ENCODE measurements around the gene CSAG3. TPM values are rescaled to one million over a fixed set of nuclear protein-coding genes. Genes with fewer than 3 reads are reported as not detected.

Gene CSAG3
- total RNA-seq, 1 donor from 2014 or later: not detected

- no peak for TF ChIP-seq CTCF (IDR thresholded peaks at IDR 0.05)
- H3K9me3 ChIP-seq: no peaks in the 10 kb centered on the region
- H3K4me3 ChIP-seq: no peak overlapping the region
These were observed 39.9 kb downstream of the CSAG3 start for GRCh38 chrX:152798945-152799344.

GRCh38 chrX:152806035-152806434 lies 47.0 kb downstream of the CSAG3 start:
- intact Hi-C loops (cut with DNase I): no loop called here
- no peak overlapping the region for H3K4me3 ChIP-seq
- no peaks in the 10 kb centered on the region for H3K9me3 ChIP-seq
- no peak for DNase-seq (ENCODE audit: low spot score in 2 of 2)
- H3K27me3 ChIP-seq: no peaks in the 10 kb centered on the region
- no peak for TF ChIP-seq CTCF (IDR thresholded peaks at IDR 0.05)
- H3K4me1 ChIP-seq: no peaks in the 10 kb centered on the region
- H3K36me3 ChIP-seq: no peaks in the 10 kb centered on the region
- H3K27ac ChIP-seq: no peak overlapping the region

More at GRCh38 chrX:152798945-152799344, 39.9 kb downstream of the CSAG3 start:
- no peaks in the 10 kb centered on the region for H3K4me1 ChIP-seq
- no peaks in the 10 kb centered on the region for H3K27me3 ChIP-seq
- intact Hi-C loops (cut with DNase I): no loop called here
- no peaks in the 10 kb centered on the region for H3K36me3 ChIP-seq
- DNase-seq (ENCODE audit: low spot score in 2 of 2): no peak
- H3K27ac ChIP-seq: no peak overlapping the region

Other genes starting within 250 kb of the CSAG3 start
- not detected for gene GABRQ, start 121.3 kb upstream of the CSAG3 start, total RNA-seq
- not detected for gene MAGEA3, start 60.4 kb upstream of the CSAG3 start, total RNA-seq
- not detected for gene CSAG2, start 49.9 kb upstream of the CSAG3 start, total RNA-seq
- not detected for gene MAGEA2B, start 44.6 kb upstream of the CSAG3 start, total RNA-seq
- not detected for gene CSAG1, start 25.5 kb upstream of the CSAG3 start, total RNA-seq
- gene MAGEA12, start 25.5 kb upstream of the CSAG3 start, total RNA-seq: not detected
- not detected for gene MAGEA2, start 5.4 kb upstream of the CSAG3 start, total RNA-seq
- gene MAGEA6, start 10.5 kb downstream of the CSAG3 start, total RNA-seq: not detected
- 7.8 TPM for gene CETN2, start 71.5 kb downstream of the CSAG3 start, total RNA-seq
- 8.8 TPM for gene NSDHL, start 71.8 kb downstream of the CSAG3 start, total RNA-seq
- not detected for gene ZNF185, start 138.8 kb downstream of the CSAG3 start, total RNA-seq
- gene PNMA5, start 234.9 kb downstream of the CSAG3 start, total RNA-seq: not detected